Colonic mucosa (tissue), 4 donors: ENCODE measurements around the gene AP4E1. TPM values are rescaled to one million over a fixed set of nuclear protein-coding genes. Genes with fewer than 3 reads are reported as not detected.

Experiments used
- DNase-seq: peaks from one replicate; pipeline ENCODE4 v3.0.0-alpha.2; 2020
- H3K27ac ChIP-seq: fragments of 200-600 bp; one replicate; pipeline ENCODE4 v1.8.0; 2021
- H3K27me3 ChIP-seq: fragments of 200-600 bp; one replicate; pipeline ENCODE4 v1.8.0; 2021
- H3K36me3 ChIP-seq: fragments of 200-600 bp; one replicate; pipeline ENCODE4 v1.8.0; 2021
- H3K4me1 ChIP-seq: fragments of 200-600 bp; one replicate; pipeline ENCODE4 v1.8.0; 2021; ENCODE audit warnings: mild to moderate bottlenecking
- H3K4me3 ChIP-seq: fragments of 200-600 bp; one replicate; pipeline ENCODE4 v1.8.0; 2021
- H3K9ac ChIP-seq, 2 donors: one replicate each; pipeline ENCODE4 v1.7.0; 2013; ENCODE audit warnings: control low read depth in 2 of 2, low read depth in 2 of 2, low read length in 2 of 2
- H3K9me3 ChIP-seq: fragments of 200-600 bp; one replicate; pipeline ENCODE4 v1.8.0; 2021
- intact Hi-C: fragments of 100-400 bp; cut with DNase I; formaldehyde crosslinking; loops from one replicate; pipeline ENCODE4 v1.14.1; 2022
- total RNA-seq, 2 donors: library from RNA; stranded (reverse); fragmentation: NEBNext Ultra II Directional in 1 of 2; extraction: Animal tissue kit (Norgen Biotek cat#: 25700) in 1 of 2; gene quantifications; one replicate each; pipeline ENCODE4 v1.2.1, GENCODE V29; 2021
- TF ChIP-seq, protein P1 (sequence below): fragments of 200-600 bp; IDR thresholded peaks from one replicate; pipeline ENCODE4 v1.8.0; 2022; ENCODE audit warnings: antibody characterized with exemption, mild to moderate bottlenecking
- donor health status: healthy.
- donor health status: DM: no; HTN: no; CAD: no.
- donor health status: DM: no; HTN: no; CAD: no.

Gene AP4E1
- total RNA-seq, 2 donors from 2014 or later: 9.7 to 11.7 TPM

DNA sequence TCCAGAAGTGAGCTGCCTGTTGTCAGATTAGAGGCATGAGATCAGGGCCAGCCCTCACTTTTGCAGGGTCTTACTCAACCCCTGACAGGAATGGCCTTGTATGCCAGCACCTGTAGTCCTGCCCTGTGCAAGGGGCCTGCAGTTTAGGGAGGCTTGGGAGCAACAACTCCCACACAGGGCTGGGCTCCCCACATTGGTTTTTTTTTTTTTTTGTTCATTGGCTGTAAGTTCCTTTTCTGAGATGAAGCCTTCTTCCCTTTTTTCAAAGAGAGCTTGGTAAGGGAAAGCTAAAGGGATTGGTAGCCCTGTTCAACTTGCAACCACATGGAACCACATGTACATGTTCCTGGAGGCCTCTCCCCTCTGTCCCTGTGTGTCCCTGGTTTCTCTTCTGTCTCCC, 139.8 kb downstream of the AP4E1 start:
- DNase-seq: no peak
- Histone ChIP-seq H3K36me3 (no peaks in the 10 kb centered on the region), H3K4me1 (peaks cover 6% of the 10 kb centered on the region), H3K9ac (no peak overlapping the region), H3K4me3 (no peak overlapping the region), H3K27me3 (no peaks in the 10 kb centered on the region), H3K9me3 (no peaks in the 10 kb centered on the region), H3K27ac (no peak overlapping the region)
- intact Hi-C loops: no loop called here
- TF ChIP-seq, protein P1, sequence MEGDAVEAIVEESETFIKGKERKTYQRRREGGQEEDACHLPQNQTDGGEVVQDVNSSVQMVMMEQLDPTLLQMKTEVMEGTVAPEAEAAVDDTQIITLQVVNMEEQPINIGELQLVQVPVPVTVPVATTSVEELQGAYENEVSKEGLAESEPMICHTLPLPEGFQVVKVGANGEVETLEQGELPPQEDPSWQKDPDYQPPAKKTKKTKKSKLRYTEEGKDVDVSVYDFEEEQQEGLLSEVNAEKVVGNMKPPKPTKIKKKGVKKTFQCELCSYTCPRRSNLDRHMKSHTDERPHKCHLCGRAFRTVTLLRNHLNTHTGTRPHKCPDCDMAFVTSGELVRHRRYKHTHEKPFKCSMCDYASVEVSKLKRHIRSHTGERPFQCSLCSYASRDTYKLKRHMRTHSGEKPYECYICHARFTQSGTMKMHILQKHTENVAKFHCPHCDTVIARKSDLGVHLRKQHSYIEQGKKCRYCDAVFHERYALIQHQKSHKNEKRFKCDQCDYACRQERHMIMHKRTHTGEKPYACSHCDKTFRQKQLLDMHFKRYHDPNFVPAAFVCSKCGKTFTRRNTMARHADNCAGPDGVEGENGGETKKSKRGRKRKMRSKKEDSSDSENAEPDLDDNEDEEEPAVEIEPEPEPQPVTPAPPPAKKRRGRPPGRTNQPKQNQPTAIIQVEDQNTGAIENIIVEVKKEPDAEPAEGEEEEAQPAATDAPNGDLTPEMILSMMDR: no peak

- no peak overlapping the region for H3K9ac ChIP-seq
- H3K27ac ChIP-seq: no peak overlapping the region
- no peaks in the 10 kb centered on the region for H3K36me3 ChIP-seq
- peaks cover 6% of the 10 kb centered on the region for H3K4me1 ChIP-seq
- no peaks in the 10 kb centered on the region for H3K27me3 ChIP-seq
- intact Hi-C loops: no loop called here
- no peak overlapping the region for H3K4me3 ChIP-seq
- no peaks in the 10 kb centered on the region for H3K9me3 ChIP-seq
- TF ChIP-seq, protein P1: no peak
- DNase-seq: no peak
These were observed 140.6 kb downstream of the AP4E1 start for GRCh38 chr15:51049081-51049480.

- Histone ChIP-seq H3K36me3 (no peaks in the 10 kb centered on the region), H3K27me3 (no peaks in the 10 kb centered on the region), H3K9me3 (no peaks in the 10 kb centered on the region), H3K4me3 (no peak overlapping the region), H3K27ac (no peak overlapping the region), H3K9ac (no peak overlapping the region), H3K4me1 (peaks cover 6% of the 10 kb centered on the region)
- intact Hi-C loops: no loop called here
- peak; percentile 27 for DNase-seq
- TF ChIP-seq, protein P1: no peak
These were observed 143.3 kb downstream of the AP4E1 start for GRCh38 chr15:51051776-51052175.

GRCh38 chr15:51053571-51053970, 145.1 kb downstream of the AP4E1 start:
- TF ChIP-seq, protein P1: no peak
- Histone ChIP-seq H3K9ac (no peak overlapping the region), H3K27me3 (no peaks in the 10 kb centered on the region), H3K9me3 (no peaks in the 10 kb centered on the region), H3K27ac (no peak overlapping the region), H3K4me1 (no peaks in the 10 kb centered on the region), H3K36me3 (no peaks in the 10 kb centered on the region), H3K4me3 (no peak overlapping the region)
- DNase-seq: no peak
- intact Hi-C loops: no loop called here

DNA sequence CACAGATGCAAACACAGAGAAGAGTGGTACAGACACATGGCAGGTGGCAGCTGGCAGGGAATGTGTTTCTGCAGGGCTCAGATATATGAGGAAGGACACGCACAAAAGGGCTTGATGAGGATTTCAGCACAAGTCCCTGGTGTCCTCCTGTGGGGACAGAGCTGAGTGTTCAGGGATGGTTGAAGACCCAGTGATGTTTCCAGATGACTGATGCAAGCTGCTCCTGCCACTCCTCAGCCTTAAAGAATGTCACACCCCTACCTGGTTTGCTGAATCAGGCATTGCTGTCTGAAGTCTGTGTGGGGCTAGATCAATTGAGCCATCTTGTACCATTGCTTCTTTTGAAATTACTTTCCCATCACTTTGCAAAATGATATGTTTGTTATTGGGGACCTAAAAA, 146.1 kb downstream of the AP4E1 start:
- H3K9ac ChIP-seq: no peak overlapping the region
- DNase-seq: no peak
- intact Hi-C loops: no loop called here
- no peaks in the 10 kb centered on the region for H3K9me3 ChIP-seq
- H3K36me3 ChIP-seq: no peaks in the 10 kb centered on the region
- TF ChIP-seq, protein P1: no peak
- H3K4me3 ChIP-seq: no peak overlapping the region
- no peaks in the 10 kb centered on the region for H3K4me1 ChIP-seq
- no peak overlapping the region for H3K27ac ChIP-seq
- H3K27me3 ChIP-seq: no peaks in the 10 kb centered on the region

Other genes with a start within 250 kb of the AP4E1 start
- 10 to 100 TPM; 28.3 to 34.7 TPM for gene TRPM7, start 221.9 kb upstream of the AP4E1 start, total RNA-seq
- gene SPPL2A, start 143.0 kb upstream of the AP4E1 start, total RNA-seq: 100 to 1,000 TPM; 190 to 308 TPM
- gene TNFAIP8L3, start 186.2 kb downstream of the AP4E1 start, total RNA-seq: 1 to 10 TPM; 5.3 to 7.3 TPM